Measurements from ENCODE around the gene CNPY3. TPM values are rescaled to one million over a fixed set of nuclear protein-coding genes. Genes with fewer than 3 reads are reported as not detected.

The CNPY3 gene
- total and polyA plus RNA-seq, 2 of the 13 experiments (the other 11 are each of a cell fraction or from before 2014, with no cell fraction given), result 42.3 to 60.2 TPM

- TF ChIP-seq ZNF136 (CRISPR knock-in tag; IDR thresholded peaks at IDR 0.05; ENCODE audit: low read depth) (no peak), POLR2AphosphoS2 (IDR thresholded peaks at IDR 0.05; ENCODE audit: low read depth, low read length) (no peak), THRA (CRISPR knock-in tag; IDR thresholded peaks at IDR 0.05; ENCODE audit: borderline replicate concordance) (0 out of 2 replicates have a peak, but pooled peaks have one; percentile 20), HES4 (CRISPR knock-in tag; IDR thresholded peaks at IDR 0.05; ENCODE audit: borderline replicate concordance) (0 out of 2 replicates have a peak, but pooled peaks have one; percentile 29), GABPA (IDR thresholded peaks at IDR 0.05; ENCODE audit: low read depth, low read length) (no peak), GABPA (CRISPR knock-in tag; IDR thresholded peaks at IDR 0.05; ENCODE audit: low read depth) (0 out of 2 replicates have a peak, but pooled peaks have one; percentile 39), ZNF891 (CRISPR knock-in tag; IDR thresholded peaks at IDR 0.05) (peak; percentile 46; the same call in 1 of the 2 replicates), ZNF33A (CRISPR knock-in tag; IDR thresholded peaks at IDR 0.05; ENCODE audit: borderline replicate concordance) (0 out of 2 replicates have a peak, but pooled peaks have one; percentile 27), ZMAT5 (CRISPR knock-in tag; IDR thresholded peaks at IDR 0.05; ENCODE audit: borderline replicate concordance, low read depth) (no peak), ZNF576 (CRISPR knock-in tag; IDR thresholded peaks at IDR 0.05) (peak; percentile 70; the same call in 1 of the 2 replicates), NR2F1 (CRISPR knock-in tag; IDR thresholded peaks at IDR 0.05) (no peak), ZNF225 (CRISPR knock-in tag; IDR thresholded peaks at IDR 0.05) (no peak; the same call in 1 of the 2 replicates), ZNF12 (CRISPR knock-in tag; IDR thresholded peaks at IDR 0.05) (no peak), AHR (CRISPR knock-in tag; IDR thresholded peaks at IDR 0.05) (peak; percentile 70), UBTF (CRISPR knock-in tag; IDR thresholded peaks at IDR 0.05) (peak; percentile 78), ZSCAN31 (CRISPR knock-in tag; IDR thresholded peaks at IDR 0.05; ENCODE audit: low read depth) (peak; percentile 82), U2AF2 (IDR thresholded peaks at IDR 0.05; ENCODE audit: low read depth, low read length) (no peak), MEIS1 (CRISPR knock-in tag; IDR thresholded peaks at IDR 0.05; ENCODE audit: borderline replicate concordance) (peak; percentile 89; the same call in 1 of the 2 replicates), ZFP91 (CRISPR knock-in tag; IDR thresholded peaks at IDR 0.05; ENCODE audit: borderline replicate concordance) (peak; percentile 82)
- TF ChIP-seq, protein P1, sequence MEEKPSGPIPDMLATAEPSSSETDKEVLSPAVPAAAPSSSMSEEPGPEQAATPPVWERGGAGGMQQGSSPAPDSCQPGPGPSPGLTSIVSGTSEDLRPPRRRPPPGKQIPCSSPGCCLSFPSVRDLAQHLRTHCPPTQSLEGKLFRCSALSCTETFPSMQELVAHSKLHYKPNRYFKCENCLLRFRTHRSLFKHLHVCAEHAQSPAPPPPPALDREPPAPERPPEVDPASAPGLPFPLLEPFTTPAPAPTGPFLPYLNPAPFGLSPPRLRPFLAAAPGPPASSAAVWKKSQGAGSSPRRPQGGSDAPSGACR (CRISPR knock-in tag; IDR thresholded peaks at IDR 0.05), result no peak
These were observed 55.0 kb downstream of the CNPY3 start, which contains the start of gene PPP2R5D (continued) for GRCh38 chr6:42984001-42984923.
